ENCODE measurements around the gene UTRN.

UTRN gene
- 71.1 to 420 reads per million in 2 experiments for total RNA-seq

DNA sequence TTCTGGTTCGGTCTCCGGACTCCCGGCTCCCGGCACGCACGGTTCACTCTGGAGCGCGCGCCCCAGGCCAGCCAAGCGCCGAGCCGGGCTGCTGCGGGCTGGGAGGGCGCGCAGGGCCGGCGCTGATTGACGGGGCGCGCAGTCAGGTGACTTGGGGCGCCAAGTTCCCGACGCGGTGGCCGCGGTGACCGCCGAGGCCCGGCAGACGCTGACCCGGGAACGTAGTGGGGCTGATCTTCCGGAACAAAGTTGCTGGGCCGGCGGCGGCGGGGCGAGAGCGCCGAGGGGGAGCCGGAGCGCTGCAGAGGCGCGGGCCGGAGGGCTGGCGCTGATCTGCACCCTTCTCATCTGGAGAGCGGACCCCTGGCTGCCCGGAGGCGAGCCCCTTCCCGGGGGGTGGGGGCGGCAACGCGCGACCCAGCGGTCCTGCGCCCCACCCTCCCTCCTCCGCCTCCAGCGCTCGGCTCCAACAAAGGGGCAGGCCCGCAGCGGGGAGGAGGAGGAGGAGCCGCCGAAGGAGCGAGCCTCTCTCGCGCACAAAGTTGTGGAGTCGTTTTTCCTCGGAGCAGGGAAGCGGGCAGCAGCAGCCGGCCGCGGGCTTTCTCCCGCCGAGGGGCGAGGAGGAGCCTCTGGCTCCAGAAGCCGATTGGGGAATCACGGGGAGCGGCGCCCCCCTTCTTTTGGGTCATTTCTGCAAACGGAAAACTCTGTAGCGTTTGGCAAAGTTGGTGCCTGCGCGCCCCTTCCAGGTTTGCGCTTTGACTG lies at the start of gene UTRN:
TSS of gene UTRN (plus strand) at position 553 of the 765 bp plus-strand sequence. CDS start 6,494 bp downstream, outside the sequence.
- no peak for DNase-seq (ENCODE audit: low read depth)

DNA sequence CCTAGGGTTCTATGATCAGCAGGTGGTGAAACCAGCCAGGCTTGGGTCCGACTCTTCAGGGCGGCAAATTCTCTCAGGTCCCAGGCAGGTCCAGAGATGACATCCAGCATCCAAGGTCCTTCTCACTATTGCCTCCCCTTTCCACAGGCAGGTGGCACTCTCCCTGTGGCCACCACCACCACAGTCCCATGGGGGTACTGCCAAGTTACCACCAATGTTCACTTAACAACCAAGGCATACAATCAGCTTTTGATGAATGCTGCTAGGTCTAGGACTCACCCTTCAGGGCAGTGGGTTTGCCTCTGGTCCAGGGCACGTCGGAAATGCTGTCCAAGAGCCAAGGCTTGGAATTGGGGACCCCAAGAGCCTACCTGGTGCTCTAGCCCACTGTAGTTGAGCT lies 40.4 kb upstream of the UTRN start:
- DNase-seq (ENCODE audit: low read depth), result no peak

DNA sequence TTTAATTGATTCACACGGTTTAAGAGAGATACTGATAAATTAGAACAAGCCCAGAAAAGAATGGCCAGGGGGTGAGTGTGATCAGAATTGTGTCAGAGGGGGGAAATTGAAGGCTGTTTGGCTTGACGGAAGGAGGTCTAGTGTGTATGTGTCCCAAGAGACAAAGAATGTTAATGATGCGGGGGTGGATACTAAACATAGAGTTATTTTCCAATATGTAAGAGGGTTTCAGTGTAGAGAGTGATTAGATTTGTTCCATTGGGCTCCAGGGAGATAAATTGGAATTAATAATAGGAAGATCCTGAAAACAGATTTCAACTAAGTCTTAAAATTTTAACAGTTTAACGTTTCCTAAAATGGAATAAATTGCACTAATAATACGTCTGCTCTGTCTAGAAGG lies 38.1 kb upstream of the UTRN start:
- no peak for DNase-seq (ENCODE audit: low read depth)

DNA sequence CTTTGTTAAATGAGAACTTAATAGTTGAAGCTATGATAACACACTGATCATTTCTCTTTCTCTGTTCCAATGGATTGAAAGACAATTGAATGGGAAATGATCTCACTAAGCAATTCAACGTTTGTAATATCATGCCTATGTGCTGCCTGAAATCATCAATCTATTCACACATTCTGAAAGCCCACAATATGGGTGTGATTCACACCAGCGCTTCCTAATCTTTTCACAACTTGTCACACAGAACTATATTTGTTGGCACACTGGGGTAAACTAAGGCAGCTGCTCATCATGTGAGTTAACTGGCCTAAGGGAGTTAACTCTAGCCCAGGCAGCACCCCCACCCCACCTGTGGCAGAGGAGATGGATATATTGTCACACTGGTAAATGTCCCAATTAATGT lies 37.1 kb upstream of the UTRN start:
- no peak for DNase-seq (ENCODE audit: low read depth)

DNA sequence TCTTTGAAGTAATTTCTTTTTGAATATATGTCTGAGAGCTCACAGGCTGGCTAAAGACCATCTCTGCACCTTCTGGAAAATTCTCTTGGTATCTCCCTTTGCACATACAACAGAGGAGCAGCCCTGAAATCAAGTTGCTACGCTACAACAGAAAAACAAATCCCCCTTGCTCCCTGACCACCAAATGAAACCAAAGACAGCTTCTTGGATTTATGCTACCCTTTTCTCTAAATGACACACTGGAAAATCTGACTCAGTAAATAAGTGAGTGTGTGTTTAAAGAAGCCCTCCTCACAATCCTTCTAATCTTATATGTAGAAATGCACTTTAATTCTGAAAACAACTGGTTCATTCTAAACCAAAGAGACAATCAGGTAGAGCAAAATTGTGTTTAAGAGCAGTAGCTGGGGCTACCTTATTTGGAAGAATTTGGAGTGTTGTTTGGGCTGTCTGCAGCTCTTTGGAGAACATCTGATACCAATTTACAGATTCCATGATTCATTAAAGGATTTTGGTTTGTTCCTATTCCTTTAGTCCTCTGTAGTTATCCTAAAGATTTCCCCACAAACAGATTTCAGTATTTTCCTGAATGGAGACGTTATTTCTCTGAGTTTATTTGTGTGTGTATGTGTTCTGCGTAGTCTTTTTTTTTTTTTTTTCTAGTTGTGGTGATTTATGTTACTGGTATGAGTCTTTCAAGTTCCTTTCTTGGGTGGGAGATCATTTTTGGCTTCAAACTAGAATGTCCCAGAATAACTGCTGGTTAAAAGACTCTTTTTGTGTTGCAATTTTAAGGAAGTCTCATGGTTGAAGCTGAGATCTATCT lies 36.4 kb upstream of the UTRN start:
- DNase-seq (ENCODE audit: low read depth), result no peak

DNA sequence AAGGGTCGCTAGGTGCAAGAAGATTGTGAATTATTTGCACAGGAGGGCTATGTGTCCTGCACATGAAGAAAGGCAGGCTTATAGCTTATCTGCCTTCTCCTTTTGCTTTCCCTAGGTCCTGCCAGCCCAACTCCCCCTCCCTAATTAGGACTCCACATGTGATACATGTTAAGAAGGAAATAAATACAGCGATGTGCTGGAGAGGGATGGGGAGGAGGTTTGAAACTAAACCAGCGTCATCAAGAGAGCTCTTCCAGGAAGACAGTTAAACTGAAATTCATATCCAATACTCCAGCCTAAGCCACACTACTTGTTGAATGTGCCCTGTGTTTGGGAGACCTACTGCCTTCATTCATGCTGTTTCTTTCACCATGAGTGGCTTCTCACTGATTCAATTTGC lies 34.9 kb upstream of the UTRN start:
- DNase-seq (ENCODE audit: low read depth), result no peak

DNA sequence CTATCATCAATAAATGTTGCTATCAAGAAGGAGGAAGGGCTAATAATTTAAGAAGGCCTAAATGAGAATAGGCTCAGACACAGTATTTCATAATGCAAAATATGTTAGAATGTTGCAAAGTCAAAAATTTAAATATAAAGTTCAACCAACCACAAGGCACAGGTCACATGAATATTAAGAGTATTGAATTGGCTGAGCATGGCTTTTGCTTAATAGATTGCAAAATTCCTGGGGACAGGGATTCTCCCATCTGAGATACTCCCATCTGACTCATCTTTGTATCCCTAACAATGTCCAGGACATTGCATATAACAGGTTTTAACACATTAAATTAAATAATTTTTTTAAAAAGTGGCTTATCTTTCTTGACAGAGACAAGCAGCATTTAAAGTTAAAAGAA lies 32.9 kb upstream of the UTRN start:
- no peak for DNase-seq (ENCODE audit: low read depth)

DNA sequence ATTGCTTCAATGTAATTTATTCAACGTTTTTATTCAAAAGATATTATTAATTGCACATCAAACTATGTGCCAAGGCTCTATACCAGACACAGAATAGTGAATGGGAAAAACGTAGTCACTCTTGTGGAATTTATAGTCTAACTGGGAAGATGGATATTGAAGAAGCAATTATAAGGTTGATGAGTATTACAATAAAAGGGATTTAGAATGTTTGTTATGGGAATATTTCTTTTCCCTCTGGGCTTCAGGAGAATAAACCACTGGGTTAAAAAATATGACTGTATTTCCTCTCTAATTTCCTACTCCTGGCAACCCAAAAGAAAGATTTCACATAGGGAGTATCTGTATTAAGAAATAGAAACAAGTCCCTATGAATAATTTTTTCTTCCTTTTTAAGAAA lies 25.1 kb upstream of the UTRN start:
- no peak for DNase-seq (ENCODE audit: low read depth)

DNA sequence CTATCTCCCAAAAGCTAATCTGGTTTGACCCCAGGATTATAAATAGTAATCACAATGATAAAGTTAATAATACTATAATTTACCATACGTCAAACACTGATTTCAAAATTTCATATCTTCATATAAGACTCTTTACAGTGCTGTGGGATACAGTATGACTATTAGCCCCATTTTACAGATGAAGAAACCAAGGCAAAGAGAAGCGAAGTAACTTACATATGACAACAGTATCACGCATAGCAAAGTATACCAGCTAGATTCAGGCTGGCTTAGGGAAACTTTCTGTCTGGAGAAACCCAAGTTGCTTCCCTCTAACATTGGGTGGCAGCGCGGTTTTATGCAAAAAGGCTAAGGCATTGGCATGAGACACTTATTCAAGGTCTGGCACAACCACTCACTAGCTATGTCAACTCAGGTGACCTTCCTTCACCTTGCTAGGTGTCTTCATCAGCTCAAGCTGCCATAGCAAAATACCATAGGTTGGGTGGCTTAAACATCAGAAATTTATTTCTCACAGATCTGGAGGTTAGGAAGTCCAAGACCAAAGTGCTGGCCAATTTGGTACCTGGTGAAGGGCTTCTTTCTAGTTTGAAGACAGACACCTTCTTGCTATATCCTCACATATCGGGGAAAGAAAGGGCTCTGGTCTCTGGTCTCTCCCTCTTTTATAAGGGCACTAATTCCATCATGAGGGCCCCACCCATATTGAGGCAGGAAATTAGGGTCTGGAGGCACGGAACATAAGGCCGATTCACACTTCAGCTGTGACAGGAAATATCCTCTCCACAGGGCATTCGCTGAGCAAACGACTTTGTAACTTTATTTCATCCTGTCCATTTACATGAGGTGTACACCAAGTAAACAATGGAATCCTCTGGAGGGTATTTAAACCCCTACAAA lies 22.4 kb upstream of the UTRN start:
- DNase-seq (ENCODE audit: low read depth), result no peak

DNA sequence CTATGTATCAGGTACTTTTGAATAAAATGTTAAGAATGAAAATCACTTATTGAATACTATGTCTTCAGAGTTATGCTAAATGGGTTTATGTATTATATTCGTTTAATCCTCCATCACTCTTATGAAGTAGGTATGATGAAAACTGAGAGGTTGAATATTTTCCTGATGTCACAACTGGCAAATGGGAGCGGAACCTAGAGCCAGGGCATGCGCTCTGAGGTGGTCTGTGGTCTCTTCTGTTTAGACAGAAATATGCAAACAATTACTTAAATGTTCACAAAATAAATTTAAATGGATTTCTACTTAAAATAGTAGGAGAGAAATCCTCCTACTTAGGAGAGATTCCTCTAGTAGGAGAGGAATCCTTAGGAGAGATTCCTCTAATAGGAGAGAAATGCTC lies 21.3 kb upstream of the UTRN start:
- DNase-seq (ENCODE audit: low read depth), result no peak

DNA sequence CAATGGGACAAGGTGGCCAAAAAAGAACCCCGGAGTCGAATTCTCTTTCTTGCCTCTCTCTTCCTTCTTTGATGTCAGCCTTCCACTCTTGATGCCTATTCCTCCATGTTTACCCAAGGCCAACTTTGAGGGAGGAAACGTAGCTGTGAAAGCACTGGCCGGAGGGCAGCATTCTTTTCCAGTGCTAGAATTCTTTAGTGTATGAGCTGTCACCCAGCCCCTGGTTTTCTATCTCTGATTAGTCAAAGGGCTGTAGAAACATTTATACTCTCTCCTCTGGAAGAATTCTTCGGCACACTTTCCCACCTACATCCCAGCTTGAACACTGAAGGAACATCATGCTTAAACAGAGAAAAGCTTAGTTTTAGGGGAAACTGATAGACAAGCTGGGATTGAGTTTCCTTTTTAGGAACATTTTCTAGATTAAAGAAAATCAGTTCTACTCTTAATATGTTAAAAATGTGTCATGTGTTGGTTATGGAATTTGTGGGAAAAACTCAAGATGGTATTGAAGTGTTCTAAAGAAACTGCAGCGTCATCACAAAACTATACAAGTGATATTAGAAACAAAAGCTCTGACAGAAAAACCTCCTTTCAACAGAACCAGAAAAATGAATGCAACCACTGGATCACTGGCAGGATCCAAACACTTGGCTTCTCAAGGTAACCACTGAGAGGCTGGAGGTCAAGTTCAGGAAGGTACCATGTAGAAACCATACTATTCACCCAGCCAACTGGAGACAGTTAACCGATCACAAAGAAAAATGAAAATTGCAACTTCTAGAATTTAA lies 20.7 kb upstream of the UTRN start:
- DNase-seq (ENCODE audit: low read depth), result no peak

DNA sequence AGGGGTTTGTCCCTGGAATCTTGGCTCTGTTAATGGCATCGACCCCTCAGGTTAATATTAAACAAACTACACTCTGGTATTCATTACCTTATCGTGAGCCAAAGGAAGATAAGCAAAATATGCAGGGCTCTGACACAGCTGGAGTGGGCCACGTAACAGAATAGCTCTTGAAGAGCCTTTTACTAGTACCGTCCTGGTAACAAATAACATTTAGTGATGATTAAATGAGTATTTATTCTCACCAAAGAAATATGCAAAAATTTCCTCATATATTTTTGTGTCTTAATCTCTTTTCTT lies 20.1 kb upstream of the UTRN start:
- no peak for DNase-seq (ENCODE audit: low read depth)

DNA sequence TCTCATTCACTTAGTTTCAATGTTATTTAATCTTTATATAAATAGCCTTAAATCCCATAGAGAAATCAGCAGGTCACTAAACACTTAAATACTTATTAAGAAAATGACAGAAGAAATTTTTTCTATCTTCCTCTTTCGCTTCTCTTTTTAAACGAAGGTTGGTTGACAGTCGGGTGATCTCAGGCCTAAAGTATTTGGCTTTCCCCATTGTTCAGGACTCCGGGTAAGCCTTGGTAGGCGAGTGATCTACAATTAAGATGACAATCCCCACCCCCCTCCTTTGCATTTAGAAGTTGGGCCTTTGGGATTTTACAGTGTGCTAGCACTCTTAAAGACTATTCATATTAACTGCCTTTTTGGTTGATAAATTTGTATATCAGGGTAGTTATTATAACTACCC lies 19.7 kb upstream of the UTRN start:
- DNase-seq (ENCODE audit: low read depth), result no peak

DNA sequence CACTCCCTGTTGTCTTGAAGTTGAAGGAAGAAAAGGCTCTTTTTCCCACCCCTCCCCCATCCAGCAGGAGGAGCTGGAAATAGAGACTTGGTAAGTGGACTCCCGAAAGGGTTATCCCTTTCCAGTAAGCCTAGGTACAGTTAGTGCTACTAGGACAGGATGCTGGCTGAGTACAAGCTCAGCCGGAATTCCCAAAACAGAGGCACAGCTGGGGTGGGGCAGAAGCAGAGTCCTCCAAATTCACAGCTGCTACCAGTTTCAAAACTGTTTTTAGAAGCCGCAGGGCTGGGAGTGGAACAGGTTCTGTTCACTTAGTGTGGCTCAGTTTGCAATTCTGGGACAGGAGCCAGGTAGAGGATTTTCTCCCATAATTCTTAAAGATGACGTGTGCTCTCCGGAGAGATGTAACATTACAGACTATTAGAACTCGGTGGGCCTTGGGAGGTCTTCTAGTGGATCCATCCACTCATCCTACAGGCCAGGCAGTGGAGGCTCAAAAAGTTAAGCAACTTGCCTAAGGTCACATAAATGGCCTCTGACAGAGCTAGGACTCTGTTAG lies 19.0 kb upstream of the UTRN start:
- no peak for DNase-seq (ENCODE audit: low read depth)

DNA sequence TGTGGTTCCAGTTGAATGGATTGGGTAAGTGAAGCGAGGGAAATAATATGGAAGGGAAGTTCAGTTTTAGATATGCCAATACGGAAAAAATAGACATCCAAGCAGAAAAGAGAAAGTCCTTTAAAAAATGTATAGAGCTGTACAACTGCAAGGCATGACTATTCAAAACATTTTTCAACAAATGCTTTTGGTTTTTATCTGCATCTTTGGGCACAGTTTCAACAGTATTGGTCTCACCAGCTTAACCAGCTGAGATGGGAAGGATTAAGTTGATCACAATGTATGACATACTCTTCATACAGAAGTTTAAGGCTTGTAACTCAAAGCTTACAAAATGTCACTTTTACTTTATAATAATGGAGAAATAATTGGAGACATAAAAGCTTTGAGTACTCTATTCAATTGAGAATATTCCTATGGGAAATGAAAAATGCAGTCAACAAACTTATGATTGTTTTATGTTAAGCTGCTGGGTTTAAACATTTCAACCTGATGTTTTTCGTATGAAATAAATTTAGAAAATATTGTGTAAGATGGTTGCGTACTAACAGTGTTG lies 16.3 kb upstream of the UTRN start:
- no peak for DNase-seq (ENCODE audit: low read depth)

DNA sequence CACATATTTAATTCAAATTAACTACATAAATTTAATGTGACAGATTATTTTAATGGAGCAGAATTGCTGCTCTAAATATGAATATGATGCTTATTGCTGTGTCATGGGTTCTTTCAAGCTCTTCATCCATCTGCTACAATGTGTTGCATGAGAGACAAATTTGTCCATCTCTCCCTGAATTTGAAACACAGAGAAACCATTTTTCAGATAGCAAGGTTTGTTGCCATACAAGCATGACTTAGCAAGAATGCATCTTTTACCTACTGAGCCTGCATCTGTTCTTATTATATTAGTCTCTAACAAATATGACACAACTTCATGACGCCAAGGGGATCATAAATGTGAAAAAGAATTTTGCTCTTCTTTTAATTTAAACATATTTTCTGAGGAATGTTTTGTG lies 8.0 kb upstream of the UTRN start:
- DNase-seq (ENCODE audit: low read depth), result no peak

DNA sequence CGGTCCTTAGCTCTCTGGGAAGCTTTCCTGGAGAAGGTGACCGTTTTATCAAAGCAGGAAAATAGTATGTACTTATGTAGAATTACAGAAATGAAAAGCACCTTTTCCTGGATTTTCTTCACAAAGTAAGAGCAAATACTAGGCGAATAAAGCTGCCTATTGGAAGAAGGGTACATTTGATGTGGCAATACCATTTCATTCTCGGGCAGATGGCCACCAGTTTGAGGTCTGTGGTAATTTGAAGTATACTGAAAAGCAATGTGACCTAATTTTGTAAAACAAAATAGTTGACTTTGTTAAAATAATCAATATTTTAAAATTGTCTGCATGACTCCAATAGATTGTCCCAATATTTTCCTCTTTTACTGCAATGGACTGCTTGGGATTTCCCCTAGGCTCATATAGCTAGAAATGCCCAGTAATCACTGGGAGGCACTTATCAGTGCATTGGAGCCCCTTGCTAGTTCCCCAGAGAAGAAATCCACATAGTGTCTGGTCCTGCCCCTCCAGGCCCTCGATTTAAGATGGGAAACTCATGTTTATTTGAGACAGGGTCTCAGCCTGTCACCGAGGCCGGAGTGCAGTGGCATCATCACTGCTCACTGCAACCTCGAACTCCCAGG lies 7.4 kb upstream of the UTRN start:
- DNase-seq (ENCODE audit: low read depth), result no peak

DNA sequence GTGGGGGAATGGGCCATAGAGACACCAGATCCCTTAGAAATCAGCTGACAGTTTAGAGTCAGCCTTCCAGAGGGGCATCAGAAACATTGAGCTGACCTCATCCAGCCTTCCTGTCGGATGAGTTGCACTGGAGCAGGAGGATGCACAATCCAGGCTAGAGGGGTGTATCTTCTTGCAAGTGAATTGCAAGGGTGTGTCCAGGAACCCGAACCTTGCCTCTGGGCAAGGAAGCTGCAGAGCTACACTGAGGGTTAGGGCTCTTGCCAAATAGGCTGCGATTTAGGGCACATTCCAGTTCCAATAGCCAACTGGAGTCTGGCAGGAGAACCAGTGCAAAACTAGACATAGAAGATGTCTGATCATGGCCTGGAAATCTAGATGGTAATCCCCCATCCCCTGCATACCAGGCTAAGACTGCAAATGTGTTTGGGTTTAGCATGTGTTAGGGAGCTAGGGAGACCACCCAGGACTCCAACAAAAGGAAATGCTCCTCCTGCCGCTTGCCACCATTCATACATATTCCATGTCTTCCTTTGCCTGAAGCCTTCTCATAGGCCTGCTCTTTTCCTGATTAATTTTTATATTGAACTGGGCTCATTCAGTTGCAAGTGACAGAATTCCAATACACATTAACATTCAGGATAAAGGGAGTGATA lies 6.3 kb upstream of the UTRN start:
- no peak for DNase-seq (ENCODE audit: low read depth)

DNA sequence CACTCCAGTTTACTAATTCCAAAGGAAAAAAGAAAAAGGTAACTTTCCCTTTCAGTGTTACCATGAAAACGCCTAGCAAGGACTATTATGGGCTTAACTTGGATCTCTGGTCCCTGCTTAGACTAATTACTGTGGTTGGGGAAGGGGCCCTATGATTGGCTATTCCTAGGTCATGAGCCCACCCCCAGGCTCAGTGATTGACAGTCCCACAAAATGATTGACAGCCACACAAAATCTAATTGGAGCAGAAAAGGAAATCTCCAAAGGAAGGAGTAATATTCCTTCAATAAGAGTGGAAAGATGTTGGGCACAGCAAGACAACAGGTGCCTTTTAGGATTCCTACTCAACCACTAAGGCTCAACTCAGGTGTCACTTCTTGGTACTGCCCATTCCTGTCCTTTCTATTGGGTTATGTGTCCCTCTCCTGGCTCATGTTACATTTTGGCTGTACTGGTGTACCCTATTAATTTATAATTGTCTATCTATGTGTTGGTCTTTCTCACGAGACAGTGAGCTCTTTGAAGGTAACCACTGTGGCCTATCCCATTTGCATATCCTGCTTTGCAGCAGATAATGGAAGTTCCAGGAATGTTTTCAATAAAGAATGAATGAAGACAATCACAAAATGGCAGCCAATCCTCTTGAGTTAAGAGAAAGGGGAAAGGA lies 5.5 kb upstream of the UTRN start:
- no peak for DNase-seq (ENCODE audit: low read depth)

All from T follicular helper cell (primary cell).